Panc1 (cell line): ENCODE measurements around the gene ITGA2. TPM values are rescaled to one million over a fixed set of nuclear protein-coding genes. Genes with fewer than 3 reads are reported as not detected.

Experiments
- ATAC-seq: fragments of 200-7000 bp; cut with Tn5 transposase; 2 replicates; pipeline ENCODE4 v1.9.1; 2020; ENCODE audit warnings: mild to moderate bottlenecking, moderate library complexity
- BruUV-seq: library from RNA; stranded (reverse); fragments of 400-500 nt; replicated peaks from 2 replicates; lab custom pipeline; 2021; lab: Mats Ljungman, UMichigan
- CTCF ChIA-PET: fragments of 300-600 bp; sonication (Branson Sonifier 250); formaldehyde crosslinking; loops from one replicate; lab custom pipeline; 2022; ENCODE audit warnings: antibody characterized with exemption; lab: Charles Lee
- POLR2A ChIA-PET: fragments of 300-600 bp; sonication (Branson Sonifier 250); formaldehyde crosslinking; loops from one replicate; lab custom pipeline; 2022; ENCODE audit warnings: antibody characterized with exemption; lab: Charles Lee
- DNase-seq: peaks from one replicate; pipeline ENCODE4 v3.0.0-alpha.2; 2010; ENCODE audit warnings: low read depth, low spot score
- H3K27ac ChIP-seq: 2 replicates; pipeline ENCODE4 v1.5.1; 2011; ENCODE audit warnings: mild to moderate bottlenecking, low read length, inconsistent platforms
- H3K27me3 ChIP-seq: fragments of 200-500 bp; sonication (Bioruptor generic); 2 replicates; pipeline ENCODE4 v1.6.0; 2014; ENCODE audit warnings: low read length, inconsistent platforms; ENCODE audit not compliant: control insufficient read depth, insufficient read depth
- H3K36me3 ChIP-seq: fragments of 200-500 bp; sonication (Bioruptor generic); 2 replicates; pipeline ENCODE4 v1.5.1; 2014; ENCODE audit warnings: inconsistent platforms, mild to moderate bottlenecking, low read length, moderate library complexity; ENCODE audit not compliant: control insufficient read depth, insufficient read depth
- H3K4me1 ChIP-seq: 2 replicates; pipeline ENCODE4 v1.5.1; 2011; ENCODE audit warnings: inconsistent platforms, mild to moderate bottlenecking, low read length, moderate library complexity; ENCODE audit not compliant: control insufficient read depth, insufficient read depth
- H3K4me3 ChIP-seq, 2 experiments: 2 replicates each; pipeline ENCODE4 v1.5.1; 2011 to 2012; ENCODE audit warnings: low read depth in 2 of 2, low read length in 2 of 2, mild to moderate bottlenecking in 2 of 2, inconsistent platforms in 1 of 2, moderate library complexity in 1 of 2
- H3K9me3 ChIP-seq: fragments of 200-500 bp; sonication (Bioruptor generic); 2 replicates; pipeline ENCODE4 v1.5.1; 2014; ENCODE audit warnings: low read depth, mild to moderate bottlenecking, inconsistent platforms, low read length, moderate library complexity; ENCODE audit not compliant: control insufficient read depth, insufficient read depth
- POLR2AphosphoS5 ChIP-seq: IDR thresholded peaks from 2 replicates; pipeline ENCODE4 v1.6.1; 2012; ENCODE audit warnings: mild to moderate bottlenecking, low read depth, low read length, moderate library complexity
- REST ChIP-seq, 2 experiments: IDR thresholded peaks; 2 replicates each; pipeline ENCODE4 v1.6.1; 2011 to 2012; ENCODE audit warnings: low read depth in 2 of 2, control low read depth in 1 of 2, low read length in 1 of 2, mild to moderate bottlenecking in 1 of 2, moderate library complexity in 1 of 2; ENCODE audit not compliant: insufficient read depth in 1 of 2
- SIN3A ChIP-seq: IDR thresholded peaks from 2 replicates; pipeline ENCODE4 v1.6.1; 2012; ENCODE audit warnings: low read depth, mild to moderate bottlenecking, low read length, moderate library complexity, borderline replicate concordance; ENCODE audit not compliant: insufficient read depth
- TCF7L2 ChIP-seq: IDR thresholded peaks from 2 replicates; pipeline ENCODE4 v1.6.1; 2011; ENCODE audit warnings: mild to moderate bottlenecking, low read depth, low read length, inconsistent platforms
- in situ Hi-C: cut with HindIII; loops from 2 replicates; pipeline ENCODE4 v1.10.0; 2016; ENCODE audit warnings: low sequenced_read_pairs, low pct_unique_long_range_greater_than_20kb
- intact Hi-C: fragments of 100-400 bp; cut with micrococcal nuclease; formaldehyde crosslinking; loops from one replicate; pipeline ENCODE4 v1.10.0; 2022; ENCODE audit not compliant: unreplicated experiment
- total RNA-seq: library from RNA; stranded (reverse); gene quantifications from one replicate; pipeline ENCODE4 v1.2.1, GENCODE V29; 2021; ENCODE audit not compliant: unreplicated experiment
- TF ChIP-seq, protein P1 (sequence below): fragments of 450-650 bp; IDR thresholded peaks from 2 replicates; pipeline ENCODE4 v1.5.1; 2017; ENCODE audit warnings: mild to moderate bottlenecking

The ITGA2 gene
- total RNA-seq, 1 experiment from 2014 or later, result 41.8 TPM

DNA sequence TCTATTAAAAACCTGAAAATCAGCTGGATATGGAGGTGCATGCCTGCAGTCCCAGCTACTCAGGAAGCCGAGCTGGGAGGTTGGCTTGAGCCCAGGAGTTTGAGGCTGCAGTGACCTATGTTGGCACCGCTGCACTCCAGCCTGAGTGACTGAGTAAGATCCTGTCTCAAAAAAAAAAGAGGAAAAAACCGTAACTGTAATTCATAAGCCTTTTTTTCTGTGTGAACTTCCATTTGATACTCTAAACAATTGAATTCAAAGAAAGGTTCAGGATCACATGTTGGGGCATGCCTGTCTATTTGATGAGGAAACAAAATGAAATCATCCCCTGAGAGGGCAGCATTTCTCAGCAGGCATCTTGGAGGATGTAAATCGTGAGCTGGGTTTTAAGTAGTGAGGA lies 38.8 kb downstream of the ITGA2 start:
- Histone ChIP-seq H3K36me3 (no peaks in the 10 kb centered on the region; the same call in 1 of the 2 replicates), H3K4me3 (no peak overlapping the region), H3K27me3 (no peaks in the 10 kb centered on the region), H3K4me1 (peaks cover 75% of the 10 kb centered on the region), H3K27ac (peak overlapping the region; percentile 74), H3K9me3 (no peaks in the 10 kb centered on the region)
- in situ Hi-C loops, result no loop called here
- intact Hi-C loops, result no loop called here
- BruUV-seq, result no TSS peak
- ChIA-PET POLR2A (no interaction called here), CTCF (interaction anchor here (0.7 kb wide), 1 partner anchor 1460 kb away, joined by 3 read pairs; no protein-coding TSS in a partner anchor)
- ATAC-seq (no peak), DNase-seq (no peak)
- TF ChIP-seq, protein P1, sequence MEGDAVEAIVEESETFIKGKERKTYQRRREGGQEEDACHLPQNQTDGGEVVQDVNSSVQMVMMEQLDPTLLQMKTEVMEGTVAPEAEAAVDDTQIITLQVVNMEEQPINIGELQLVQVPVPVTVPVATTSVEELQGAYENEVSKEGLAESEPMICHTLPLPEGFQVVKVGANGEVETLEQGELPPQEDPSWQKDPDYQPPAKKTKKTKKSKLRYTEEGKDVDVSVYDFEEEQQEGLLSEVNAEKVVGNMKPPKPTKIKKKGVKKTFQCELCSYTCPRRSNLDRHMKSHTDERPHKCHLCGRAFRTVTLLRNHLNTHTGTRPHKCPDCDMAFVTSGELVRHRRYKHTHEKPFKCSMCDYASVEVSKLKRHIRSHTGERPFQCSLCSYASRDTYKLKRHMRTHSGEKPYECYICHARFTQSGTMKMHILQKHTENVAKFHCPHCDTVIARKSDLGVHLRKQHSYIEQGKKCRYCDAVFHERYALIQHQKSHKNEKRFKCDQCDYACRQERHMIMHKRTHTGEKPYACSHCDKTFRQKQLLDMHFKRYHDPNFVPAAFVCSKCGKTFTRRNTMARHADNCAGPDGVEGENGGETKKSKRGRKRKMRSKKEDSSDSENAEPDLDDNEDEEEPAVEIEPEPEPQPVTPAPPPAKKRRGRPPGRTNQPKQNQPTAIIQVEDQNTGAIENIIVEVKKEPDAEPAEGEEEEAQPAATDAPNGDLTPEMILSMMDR, result no peak
- TF ChIP-seq TCF7L2, result no peak
- TF ChIP-seq POLR2AphosphoS5, result no peak
- TF ChIP-seq REST (IDR thresholded peaks at IDR 0.05; ENCODE audit: insufficient read depth in 1 of 2, low read depth in 2 of 2, low read length in 1 of 2), result no peak
- TF ChIP-seq SIN3A, result no peak

DNA sequence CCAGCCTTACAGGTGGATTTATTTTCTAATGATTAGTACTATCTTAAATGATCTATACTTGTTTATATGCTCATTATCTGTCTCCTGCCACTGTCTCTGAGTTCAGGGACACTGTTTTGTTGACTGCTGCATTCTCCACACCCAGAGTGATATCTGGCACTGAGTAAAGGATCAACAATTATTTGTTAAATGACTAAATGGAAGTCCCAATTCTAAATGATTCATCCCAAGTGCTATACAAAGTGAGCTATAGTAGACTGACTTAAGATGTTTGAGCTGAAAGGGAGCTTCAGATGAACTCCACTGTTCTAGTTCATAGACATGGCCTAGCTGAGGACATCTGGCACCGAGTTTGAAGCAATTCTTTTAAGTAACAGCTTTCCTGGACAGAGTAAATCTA lies 40.5 kb downstream of the ITGA2 start:
- intact Hi-C loops, result no loop called here
- no peak; the same call in 1 of the 2 replicates for ATAC-seq

More for the DNA sequence above, 40.5 kb downstream of the ITGA2 start:
- no TSS peak for BruUV-seq
- in situ Hi-C loops, result no loop called here
- H3K4me3 ChIP-seq, result no peak overlapping the region
- no peak for DNase-seq
- ChIA-PET POLR2A (no interaction called here), CTCF (no interaction called here)
- no peaks in the 10 kb centered on the region; the same call in 1 of the 2 replicates for H3K36me3 ChIP-seq
- TF ChIP-seq TCF7L2, result no peak
- TF ChIP-seq POLR2AphosphoS5, result no peak
- no peak for TF ChIP-seq REST (IDR thresholded peaks at IDR 0.05; ENCODE audit: insufficient read depth in 1 of 2, low read depth in 2 of 2, low read length in 1 of 2)
- TF ChIP-seq SIN3A, result no peak
- TF ChIP-seq, protein P1, result no peak
- no peaks in the 10 kb centered on the region for H3K27me3 ChIP-seq
- H3K9me3 ChIP-seq, result no peaks in the 10 kb centered on the region
- H3K27ac ChIP-seq, result peak overlapping the region; percentile 83
- H3K4me1 ChIP-seq, result peaks cover 63% of the 10 kb centered on the region
